ENCODE results near the gene SHMT2. TPM values are rescaled to one million over a fixed set of nuclear protein-coding genes. Genes with fewer than 3 reads are reported as not detected.

Gene SHMT2
- total RNA-seq, 1 donor from 2014 or later, result 413 TPM

DNA sequence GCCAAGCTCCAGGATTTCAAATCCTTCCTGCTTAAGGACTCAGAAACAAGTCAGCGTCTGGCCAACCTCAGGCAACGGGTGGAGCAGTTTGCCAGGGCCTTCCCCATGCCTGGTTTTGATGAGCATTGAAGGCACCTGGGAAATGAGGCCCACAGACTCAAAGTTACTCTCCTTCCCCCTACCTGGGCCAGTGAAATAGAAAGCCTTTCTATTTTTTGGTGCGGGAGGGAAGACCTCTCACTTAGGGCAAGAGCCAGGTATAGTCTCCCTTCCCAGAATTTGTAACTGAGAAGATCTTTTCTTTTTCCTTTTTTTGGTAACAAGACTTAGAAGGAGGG lies 4.7 kb downstream of the SHMT2 start:
- Histone ChIP-seq H3K4me3 (ENCODE audit: low read depth, low read length) (no peak overlapping the region), H3K27me3 (ENCODE audit: control insufficient read depth, insufficient read depth, low read length) (no peaks in the 10 kb centered on the region), H3K36me3 (ENCODE audit: control insufficient read depth, insufficient read depth, low read length) (peaks cover 38% of the 10 kb centered on the region)
- TF ChIP-seq, protein P1, sequence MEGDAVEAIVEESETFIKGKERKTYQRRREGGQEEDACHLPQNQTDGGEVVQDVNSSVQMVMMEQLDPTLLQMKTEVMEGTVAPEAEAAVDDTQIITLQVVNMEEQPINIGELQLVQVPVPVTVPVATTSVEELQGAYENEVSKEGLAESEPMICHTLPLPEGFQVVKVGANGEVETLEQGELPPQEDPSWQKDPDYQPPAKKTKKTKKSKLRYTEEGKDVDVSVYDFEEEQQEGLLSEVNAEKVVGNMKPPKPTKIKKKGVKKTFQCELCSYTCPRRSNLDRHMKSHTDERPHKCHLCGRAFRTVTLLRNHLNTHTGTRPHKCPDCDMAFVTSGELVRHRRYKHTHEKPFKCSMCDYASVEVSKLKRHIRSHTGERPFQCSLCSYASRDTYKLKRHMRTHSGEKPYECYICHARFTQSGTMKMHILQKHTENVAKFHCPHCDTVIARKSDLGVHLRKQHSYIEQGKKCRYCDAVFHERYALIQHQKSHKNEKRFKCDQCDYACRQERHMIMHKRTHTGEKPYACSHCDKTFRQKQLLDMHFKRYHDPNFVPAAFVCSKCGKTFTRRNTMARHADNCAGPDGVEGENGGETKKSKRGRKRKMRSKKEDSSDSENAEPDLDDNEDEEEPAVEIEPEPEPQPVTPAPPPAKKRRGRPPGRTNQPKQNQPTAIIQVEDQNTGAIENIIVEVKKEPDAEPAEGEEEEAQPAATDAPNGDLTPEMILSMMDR (IDR thresholded peaks at IDR 0.05; ENCODE audit: insufficient read depth, low read length, severe bottlenecking), result no peak
- no peak for DNase-seq (ENCODE audit: low read depth)
- no peak for FAIRE-seq

DNA sequence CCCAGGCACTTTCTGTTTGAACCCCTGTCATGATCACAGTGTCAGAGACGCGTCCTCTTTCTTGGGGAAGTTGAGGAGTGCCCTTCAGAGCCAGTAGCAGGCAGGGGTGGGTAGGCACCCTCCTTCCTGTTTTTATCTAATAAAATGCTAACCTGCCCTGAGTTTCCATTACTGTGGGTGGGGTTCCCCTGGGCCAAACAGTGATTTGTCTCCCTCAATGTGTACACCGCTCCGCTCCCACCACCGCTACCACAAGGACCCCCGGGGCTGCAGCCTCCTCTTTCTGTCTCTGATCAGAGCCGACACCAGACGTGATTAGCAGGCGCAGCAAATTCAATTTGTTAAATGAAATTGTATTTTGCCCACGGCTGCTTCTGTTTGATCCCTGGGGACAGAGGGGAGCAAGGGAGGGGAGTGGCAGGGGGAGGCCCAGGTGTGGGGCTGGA lies 5.1 kb downstream of the SHMT2 start:
- no peak for DNase-seq (ENCODE audit: low read depth)

DNA sequence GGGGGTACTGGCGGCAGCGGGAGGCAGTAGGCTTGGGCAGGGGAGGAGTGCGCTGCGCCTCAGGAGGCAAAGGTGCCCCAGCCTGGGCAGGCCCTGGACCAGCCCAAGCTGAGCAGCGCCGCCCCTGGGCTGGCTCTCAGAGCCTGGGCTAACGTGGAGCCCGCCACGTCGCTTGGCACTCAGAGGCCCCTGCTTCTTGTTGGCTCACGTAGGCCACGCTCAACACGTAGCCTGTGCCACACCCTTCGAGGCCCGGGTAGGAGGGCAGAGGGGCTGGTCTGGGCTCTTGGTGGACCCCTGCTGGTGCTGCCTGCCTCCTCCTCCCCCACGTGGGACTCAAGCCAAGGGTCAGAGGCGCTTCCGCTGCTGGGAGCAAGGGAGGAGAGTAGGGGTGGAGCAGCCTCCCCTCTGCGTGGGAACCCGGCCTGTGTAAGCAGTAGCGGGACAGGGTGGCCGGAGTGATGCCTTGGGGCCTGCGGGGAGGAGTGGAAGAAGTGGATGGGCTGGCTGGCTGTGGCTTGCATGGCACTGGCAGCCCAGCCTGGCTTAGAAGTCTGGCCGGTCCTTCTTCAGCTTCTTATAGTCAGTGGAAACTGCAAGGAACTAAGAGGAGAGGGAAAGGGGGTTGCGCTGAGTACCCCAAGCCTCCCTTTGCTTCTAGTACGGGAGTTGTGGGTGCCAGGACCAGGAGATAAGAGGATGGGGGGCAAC lies 5.7 kb downstream of the SHMT2 start:
- FAIRE-seq (no peak), DNase-seq (ENCODE audit: low read depth) (no peak)
- H3K4me3 ChIP-seq (ENCODE audit: low read depth, low read length), result no peak overlapping the region
- TF ChIP-seq, protein P1 (IDR thresholded peaks at IDR 0.05; ENCODE audit: insufficient read depth, low read length, severe bottlenecking), result no peak
- H3K27me3 ChIP-seq (ENCODE audit: control insufficient read depth, insufficient read depth, low read length), result no peaks in the 10 kb centered on the region
- H3K36me3 ChIP-seq (ENCODE audit: control insufficient read depth, insufficient read depth, low read length), result peaks cover 38% of the 10 kb centered on the region

More for the DNA sequence above, 5.1 kb downstream of the SHMT2 start:
- Histone ChIP-seq H3K4me3 (ENCODE audit: low read depth, low read length) (no peak overlapping the region), H3K36me3 (ENCODE audit: control insufficient read depth, insufficient read depth, low read length) (peaks cover 38% of the 10 kb centered on the region), H3K27me3 (ENCODE audit: control insufficient read depth, insufficient read depth, low read length) (no peaks in the 10 kb centered on the region)
- no peak for FAIRE-seq
- TF ChIP-seq, protein P1 (IDR thresholded peaks at IDR 0.05; ENCODE audit: insufficient read depth, low read length, severe bottlenecking), result no peak

DNA sequence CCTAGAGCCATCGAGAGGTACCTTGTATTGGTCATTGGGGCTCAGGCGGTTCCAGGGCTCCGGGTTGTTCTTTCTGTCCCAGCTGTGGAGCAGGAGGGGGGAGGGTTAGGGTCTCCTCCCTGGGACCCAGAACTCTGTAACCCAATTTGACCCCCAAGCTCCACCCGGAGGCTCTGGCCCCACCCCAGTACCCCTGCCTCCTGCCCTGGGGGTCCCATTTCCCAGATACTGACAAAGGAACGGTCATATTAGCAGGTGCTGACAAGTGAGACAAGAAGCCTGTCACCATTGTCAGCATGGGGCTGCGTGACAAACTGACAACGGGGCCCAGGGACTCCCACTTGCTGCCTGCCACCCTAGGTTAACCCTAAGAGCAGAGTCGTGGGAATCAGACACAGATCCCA lies 6.2 kb downstream of the SHMT2 start:
- TF ChIP-seq, protein P1 (IDR thresholded peaks at IDR 0.05; ENCODE audit: insufficient read depth, low read length, severe bottlenecking), result no peak
- DNase-seq (ENCODE audit: low read depth), result no peak
- H3K27me3 ChIP-seq (ENCODE audit: control insufficient read depth, insufficient read depth, low read length), result no peaks in the 10 kb centered on the region
- FAIRE-seq, result no peak
- H3K36me3 ChIP-seq (ENCODE audit: control insufficient read depth, insufficient read depth, low read length), result peaks cover 36% of the 10 kb centered on the region
- H3K4me3 ChIP-seq (ENCODE audit: low read depth, low read length), result no peak overlapping the region

DNA sequence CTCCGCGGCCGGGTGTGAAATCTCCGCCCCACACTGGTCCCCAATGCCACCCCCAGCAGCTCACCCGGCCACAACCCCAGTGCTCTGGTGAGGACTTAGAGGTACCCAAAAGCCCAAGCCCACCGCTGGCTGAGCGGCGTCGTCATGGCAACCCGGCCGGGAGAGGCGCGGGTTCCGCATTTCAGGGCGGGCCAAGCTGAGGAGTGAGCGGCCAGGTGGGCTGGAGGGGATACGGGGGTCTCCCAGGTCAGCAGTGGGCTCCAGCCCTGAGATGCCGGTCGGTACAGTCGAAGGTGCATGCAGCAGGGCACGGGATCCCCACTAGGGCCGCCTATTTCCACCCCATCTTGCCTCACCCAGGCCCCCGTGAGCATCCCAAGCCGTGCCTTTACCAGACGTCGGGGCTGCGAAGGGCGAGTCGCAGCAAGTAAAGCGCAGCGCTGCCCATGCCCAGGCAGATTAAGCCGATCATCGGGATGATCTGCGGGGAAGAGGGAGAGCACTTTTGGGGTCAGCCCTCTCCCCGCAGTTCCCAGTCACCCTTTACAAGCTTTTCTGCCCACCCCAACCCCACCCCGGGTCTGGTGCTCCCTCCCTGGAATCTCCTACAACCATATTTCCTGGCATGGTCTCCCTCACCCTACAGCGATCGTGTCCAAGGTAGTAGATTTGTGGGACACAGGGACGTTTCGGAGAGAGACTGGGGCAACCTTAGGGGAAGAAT lies 6.9 kb downstream of the SHMT2 start:
- no peak overlapping the region for H3K4me3 ChIP-seq (ENCODE audit: low read depth, low read length)
- H3K36me3 ChIP-seq (ENCODE audit: control insufficient read depth, insufficient read depth, low read length), result peaks cover 31% of the 10 kb centered on the region
- DNase-seq (ENCODE audit: low read depth) (no peak), FAIRE-seq (no peak)
- no peaks in the 10 kb centered on the region for H3K27me3 ChIP-seq (ENCODE audit: control insufficient read depth, insufficient read depth, low read length)
- TF ChIP-seq, protein P1 (IDR thresholded peaks at IDR 0.05; ENCODE audit: insufficient read depth, low read length, severe bottlenecking), result no peak

Data from bronchial epithelial cell (primary cell).